Choroid plexus epithelial cell (primary cell): ENCODE data around the gene CNTD1.

Experiments used
- DNase-seq: peaks from one replicate; pipeline ENCODE4 v3.0.0-alpha.2; 2010; ENCODE audit warnings: low read depth
- H3K4me3 ChIP-seq: 2 replicates; pipeline ENCODE4 v1.5.1; 2011; ENCODE audit warnings: low read depth, mild to moderate bottlenecking, control low read depth, low read length, moderate library complexity
- TF ChIP-seq, protein P1 (sequence below): conservative IDR thresholded peaks from 2 replicates; pipeline ENCODE4 v1.5.1; 2011; ENCODE audit warnings: low read depth, mild to moderate bottlenecking, control low read depth, inconsistent platforms, low read length, moderate library complexity

CNTD1 gene

DNA sequence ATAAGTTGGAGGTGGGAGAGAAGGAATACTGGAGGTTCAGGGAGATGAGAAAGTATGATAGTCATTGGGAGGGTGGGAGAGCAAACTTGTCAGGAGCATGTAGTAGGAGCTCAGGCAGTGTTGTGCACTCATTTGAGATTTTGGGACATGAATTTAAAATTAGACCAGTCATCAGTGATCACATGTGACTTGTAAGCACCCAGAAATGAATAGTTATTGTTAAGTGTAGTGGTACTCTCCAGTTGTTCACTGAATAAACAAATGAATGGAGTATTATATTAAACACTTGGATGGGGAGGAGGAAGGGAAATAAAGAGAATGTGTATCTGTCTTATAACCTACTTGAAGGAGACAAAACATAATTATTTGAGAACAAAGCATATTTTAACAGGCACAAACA lies 32.3 kb downstream of the CNTD1 start:
- TF ChIP-seq, protein P1, sequence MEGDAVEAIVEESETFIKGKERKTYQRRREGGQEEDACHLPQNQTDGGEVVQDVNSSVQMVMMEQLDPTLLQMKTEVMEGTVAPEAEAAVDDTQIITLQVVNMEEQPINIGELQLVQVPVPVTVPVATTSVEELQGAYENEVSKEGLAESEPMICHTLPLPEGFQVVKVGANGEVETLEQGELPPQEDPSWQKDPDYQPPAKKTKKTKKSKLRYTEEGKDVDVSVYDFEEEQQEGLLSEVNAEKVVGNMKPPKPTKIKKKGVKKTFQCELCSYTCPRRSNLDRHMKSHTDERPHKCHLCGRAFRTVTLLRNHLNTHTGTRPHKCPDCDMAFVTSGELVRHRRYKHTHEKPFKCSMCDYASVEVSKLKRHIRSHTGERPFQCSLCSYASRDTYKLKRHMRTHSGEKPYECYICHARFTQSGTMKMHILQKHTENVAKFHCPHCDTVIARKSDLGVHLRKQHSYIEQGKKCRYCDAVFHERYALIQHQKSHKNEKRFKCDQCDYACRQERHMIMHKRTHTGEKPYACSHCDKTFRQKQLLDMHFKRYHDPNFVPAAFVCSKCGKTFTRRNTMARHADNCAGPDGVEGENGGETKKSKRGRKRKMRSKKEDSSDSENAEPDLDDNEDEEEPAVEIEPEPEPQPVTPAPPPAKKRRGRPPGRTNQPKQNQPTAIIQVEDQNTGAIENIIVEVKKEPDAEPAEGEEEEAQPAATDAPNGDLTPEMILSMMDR: no peak
- no peak overlapping the region for H3K4me3 ChIP-seq
- no peak for DNase-seq

DNA sequence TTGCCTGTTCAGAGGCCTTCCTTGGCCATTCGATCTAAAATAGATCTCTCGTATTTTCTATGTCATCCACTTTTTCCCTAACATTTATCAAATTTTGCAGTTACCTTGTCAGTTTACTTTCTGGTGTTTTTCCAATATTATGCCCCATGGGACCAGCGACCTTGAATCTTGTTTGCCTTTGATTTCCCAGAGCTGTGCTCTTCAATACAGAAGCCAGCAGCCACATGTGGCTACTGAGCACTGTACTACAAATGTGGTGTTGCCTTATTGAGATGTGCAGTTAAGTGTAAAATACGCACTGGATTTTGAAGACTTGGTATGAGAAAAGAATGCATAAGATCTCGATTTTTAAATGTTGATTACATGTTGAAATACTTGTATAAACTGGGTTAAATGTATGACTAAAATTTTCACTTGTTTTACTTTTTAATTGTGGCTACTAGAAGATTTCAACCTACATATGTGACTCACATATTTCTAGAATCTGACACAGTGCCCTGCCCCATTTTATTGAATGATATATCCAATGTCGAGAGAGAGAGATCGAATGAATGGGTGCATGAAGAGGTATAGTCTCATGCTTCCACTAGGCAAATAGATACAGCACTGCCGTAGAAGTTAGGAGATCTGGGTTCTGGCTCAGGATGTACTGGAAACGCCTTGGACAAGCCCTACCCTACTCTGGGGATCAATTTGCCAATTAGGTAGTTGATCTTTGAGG lies 33.7 kb downstream of the CNTD1 start:
- no peak for DNase-seq

DNA sequence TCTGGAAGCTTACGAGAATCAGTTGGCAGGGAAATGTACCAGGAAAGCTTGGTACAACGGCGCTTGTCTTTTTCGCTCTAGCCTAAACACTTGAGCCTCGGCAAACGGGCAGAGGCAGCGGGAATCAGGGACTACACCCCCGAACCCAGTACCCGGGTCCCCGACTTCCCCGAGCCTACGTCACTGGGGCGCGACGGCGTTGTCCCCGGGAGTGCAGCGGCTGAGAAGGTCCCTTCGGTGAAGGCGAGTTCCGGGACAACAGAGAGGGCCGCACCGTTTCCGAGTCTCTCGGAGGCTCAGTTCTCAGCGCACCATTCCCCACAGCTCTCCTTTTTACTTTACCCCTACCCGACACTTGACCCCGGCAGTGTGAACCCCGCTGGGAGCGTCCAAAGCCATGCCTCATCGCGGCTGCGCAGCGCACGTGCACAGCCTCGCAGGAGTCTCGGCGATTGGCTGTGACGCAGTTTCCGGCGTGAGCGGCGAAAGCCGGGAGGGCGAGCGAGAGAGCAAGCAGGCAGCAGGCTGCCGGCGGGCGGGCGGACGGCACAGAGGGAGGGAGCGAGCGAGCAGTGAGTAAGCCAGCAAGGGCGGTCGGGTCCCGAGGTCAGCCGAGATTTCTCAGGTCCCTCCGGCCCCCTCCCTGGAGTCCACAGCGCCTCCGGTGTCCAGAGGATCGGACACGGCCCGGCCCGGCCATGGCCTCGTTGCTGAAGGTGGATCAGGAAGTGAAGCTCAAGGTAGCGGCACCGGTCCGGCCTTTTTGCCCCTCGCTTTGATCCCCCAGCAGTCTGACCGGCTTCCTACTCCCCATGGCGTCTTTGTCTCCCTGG lies 34.5 kb downstream of the CNTD1 start, which contains the start of gene PSME3:
PSME3 (plus strand) TSS at position 464 of the 833 bp plus-strand sequence; CDS start at position 699, 235 bp downstream.
- peak within 1 kb of the TSS; percentile 88 for H3K4me3 ChIP-seq
- TF ChIP-seq, protein P1: peak; percentile 18
- DNase-seq: peak; percentile 83

More for the DNA sequence above, 33.7 kb downstream of the CNTD1 start:
- TF ChIP-seq, protein P1: no peak
- peak overlapping the region; percentile 88 for H3K4me3 ChIP-seq

DNA sequence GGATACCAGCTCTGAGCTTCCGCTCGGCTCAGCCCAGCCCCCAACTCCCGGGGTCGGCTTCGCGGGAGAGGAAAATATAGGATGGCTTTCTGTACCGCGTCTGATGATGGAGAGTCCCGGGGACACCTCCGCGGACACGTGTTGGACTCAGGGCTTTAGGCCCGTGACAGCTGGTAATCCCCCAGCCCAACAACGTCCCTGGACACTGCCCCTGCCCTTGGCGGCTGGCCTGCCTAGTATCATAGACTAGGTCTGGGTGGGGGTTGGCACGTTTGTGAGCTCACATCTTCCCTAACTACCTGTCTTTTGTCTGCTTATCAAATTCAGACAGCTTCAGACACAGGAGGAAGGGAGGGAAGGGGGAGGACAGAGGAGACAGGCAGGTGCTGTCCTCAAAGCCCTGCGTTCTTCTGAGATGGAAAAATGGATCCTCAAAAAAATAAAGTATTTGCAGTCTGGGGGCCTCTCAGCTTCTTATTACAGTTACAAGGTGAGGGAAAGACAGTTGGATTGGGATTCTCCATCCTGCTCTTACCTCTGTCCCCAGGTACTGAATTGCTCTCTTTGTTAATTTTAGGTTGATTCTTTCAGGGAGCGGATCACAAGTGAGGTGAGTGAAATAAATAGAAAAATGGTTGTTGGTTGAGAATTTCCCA lies 35.2 kb downstream of the CNTD1 start:
- H3K4me3 ChIP-seq: peak overlapping the region; percentile 88
- TF ChIP-seq, protein P1: no peak
- DNase-seq: no peak

DNA sequence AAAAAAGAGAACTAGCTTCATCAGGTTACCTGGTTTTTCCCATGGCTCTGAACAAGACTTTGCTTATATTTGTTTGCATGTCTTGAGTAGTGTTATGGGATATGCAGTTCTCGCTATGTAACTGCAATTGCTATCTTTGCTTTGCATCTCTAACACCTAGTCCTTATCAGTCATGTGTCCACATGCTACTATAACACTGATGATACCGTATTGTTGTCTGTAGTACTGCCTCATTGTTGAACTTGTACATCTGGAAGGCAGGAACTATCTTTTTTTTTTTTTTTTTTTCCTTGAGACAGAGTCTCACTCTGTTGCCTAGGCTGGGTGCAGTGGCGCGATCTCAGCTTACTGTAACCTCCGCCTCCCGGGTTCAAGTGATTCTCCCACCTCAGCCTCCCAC lies 37.1 kb downstream of the CNTD1 start:
- H3K4me3 ChIP-seq: no peak overlapping the region
- DNase-seq: no peak
- TF ChIP-seq, protein P1: no peak

DNA sequence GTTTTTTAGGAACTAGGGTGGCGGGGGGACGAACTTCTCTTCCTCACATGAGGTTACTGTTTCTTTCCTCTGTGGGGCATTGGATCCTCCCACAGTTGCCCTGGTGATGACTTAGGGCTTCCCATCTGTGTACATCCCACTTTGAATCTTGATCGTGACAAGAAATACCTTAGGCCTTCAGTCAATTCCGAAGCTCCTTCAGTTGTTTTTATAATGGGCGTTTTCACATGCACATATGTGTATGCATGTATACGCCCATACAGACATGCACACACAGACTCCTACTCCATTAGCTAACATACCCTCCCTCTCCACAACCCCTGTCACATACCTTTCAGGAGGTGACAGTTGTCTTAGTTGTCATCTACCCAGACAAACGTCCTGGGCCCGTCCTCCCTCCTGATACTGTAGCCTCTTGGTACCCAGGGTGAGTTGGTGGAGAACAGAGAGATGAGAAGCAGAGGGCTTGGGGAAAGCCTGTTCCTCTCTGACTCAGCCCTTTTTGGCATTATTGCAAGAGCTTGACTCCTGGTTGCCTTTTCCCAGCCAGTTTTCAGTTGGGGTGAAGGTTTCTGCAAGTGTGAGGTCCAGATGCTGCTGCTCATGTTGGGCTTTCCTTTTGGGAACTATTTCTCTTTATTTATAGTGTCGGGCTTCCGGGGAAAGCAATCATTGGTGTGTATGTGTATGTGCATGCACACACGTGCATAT lies 43.5 kb downstream of the CNTD1 start:
- DNase-seq: no peak
- TF ChIP-seq, protein P1: no peak
- no peak overlapping the region for H3K4me3 ChIP-seq
